Adrenal gland (tissue), 5 donors: ENCODE data around the gene CYBA.

Source experiments
- CTCF ChIP-seq, 6 experiments: fragments of 450-650 bp in 4 of 6; fragments of 200-600 bp in 2 of 6; sonication (generic) in 1 of 6; IDR thresholded peaks; 1 replicate in 5 of 6; 2 replicates in 1 of 6; pipeline versions ENCODE4 v1.5.1 to v1.8.0; 2016 to 2021; ENCODE audit warnings: antibody characterized with exemption in 6 of 6, mild to moderate bottlenecking in 2 of 6, moderate library complexity in 1 of 6
- POLR2A ChIP-seq, 2 donors: fragments of 450-650 bp; IDR thresholded peaks; one replicate each; pipeline ENCODE4 v1.6.1; 2017; ENCODE audit warnings: antibody characterized with exemption in 2 of 2, mild to moderate bottlenecking in 2 of 2, moderate library complexity in 1 of 2
- donor health status: DM: no; HTN: no; CAD: no.

- TF ChIP-seq CTCF (IDR thresholded peaks at IDR 0.05) = no peak
- TF ChIP-seq POLR2A (IDR thresholded peaks at IDR 0.05) = no peak
These were observed 4.3 kb upstream of the CYBA start for GRCh38 chr16:88655053-88655732.
